ENCODE results near the gene COL27A1. TPM values are rescaled to one million over a fixed set of nuclear protein-coding genes. Genes with fewer than 3 reads are reported as not detected.

COL27A1 gene
- total RNA-seq, 1 donor from 2014 or later = 1.3 TPM

DNA sequence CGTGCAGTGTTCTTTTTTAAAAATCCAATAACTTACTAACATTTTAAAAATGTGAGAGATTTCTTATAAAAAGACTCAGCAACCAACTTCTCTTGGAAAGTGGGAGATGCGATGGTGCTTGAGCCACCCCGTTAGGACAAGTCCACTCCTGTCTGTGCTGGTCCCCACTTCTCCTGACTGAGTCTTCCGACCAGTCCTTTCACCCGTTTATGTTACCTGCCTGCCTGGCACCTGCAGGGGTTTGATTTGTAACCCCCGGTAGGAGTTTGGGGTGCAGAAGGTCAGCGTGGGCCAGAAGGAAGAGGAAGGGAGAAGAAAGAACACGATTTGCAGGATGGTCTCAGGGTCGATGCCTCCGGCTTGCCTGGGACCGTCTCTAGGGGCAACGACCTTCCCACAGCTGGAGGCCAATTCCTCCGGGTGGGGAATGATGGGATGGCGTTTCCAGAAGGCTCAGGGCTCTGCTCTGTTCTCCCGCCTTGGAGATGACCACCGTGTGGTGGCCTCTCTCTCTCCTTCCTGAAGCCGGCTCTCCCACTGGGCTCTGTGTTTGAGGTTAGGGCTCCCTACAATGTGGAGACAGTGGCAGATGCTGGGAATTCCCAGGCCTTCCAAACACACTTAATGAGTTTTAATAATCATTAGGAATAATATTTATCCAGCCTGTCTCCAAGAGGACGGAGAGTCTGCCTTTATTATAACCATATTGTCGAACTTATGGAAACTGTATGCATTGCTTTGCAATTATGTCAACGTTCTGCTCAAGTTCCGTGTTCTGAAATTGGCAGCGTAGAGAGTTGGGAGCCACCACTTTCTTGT lies 14.8 kb downstream of the COL27A1 start:
- Histone ChIP-seq H3K27me3 (ENCODE audit: control insufficient read depth, insufficient read depth, low read length) (no peaks in the 10 kb centered on the region), H3K4me3 (ENCODE audit: low read depth, low read length) (no peak overlapping the region), H3K36me3 (ENCODE audit: control insufficient read depth, insufficient read depth, low read length) (peaks cover 8% of the 10 kb centered on the region)
- DNase-seq (ENCODE audit: low read depth) (no peak), FAIRE-seq (peak; percentile 36)
- TF ChIP-seq CTCF (IDR thresholded peaks at IDR 0.05; ENCODE audit: insufficient read depth, low read length, severe bottlenecking) = no peak

DNA sequence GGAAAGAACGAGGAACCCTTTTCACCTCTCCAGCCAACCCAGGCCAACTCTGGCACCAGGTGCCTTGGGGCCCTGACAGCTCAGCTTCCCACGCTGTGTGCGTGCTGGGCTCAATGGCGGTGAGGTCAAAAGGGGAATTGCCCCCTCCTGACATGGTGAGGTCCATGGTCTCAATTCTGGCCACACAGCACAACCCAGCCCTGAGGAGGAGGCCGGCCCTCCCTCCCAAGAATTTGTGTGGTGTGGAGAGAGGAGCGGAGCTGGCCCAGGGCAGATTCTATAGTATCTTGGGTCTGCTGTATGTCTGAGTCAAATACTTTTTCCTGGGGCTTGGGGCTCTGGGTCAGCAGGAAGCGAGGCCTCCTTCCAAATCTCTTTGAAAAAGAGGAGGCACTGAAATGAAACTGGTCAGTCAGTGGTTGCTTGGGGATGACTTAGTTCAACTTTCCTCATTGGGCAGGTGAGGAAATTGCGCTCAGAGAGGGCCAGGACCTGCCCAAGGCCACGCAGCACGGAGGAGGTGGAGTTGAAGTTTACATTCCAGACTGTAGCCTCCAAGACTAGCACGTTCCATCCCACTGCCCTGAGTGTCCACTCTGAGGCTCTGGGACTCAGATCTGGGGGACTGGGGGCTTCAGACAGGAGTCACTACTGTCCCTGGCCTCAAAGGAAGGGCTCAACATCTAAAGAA lies 15.6 kb downstream of the COL27A1 start:
- Histone ChIP-seq H3K36me3 (ENCODE audit: control insufficient read depth, insufficient read depth, low read length) (peaks cover 8% of the 10 kb centered on the region), H3K27me3 (ENCODE audit: control insufficient read depth, insufficient read depth, low read length) (no peaks in the 10 kb centered on the region), H3K4me3 (ENCODE audit: low read depth, low read length) (no peak overlapping the region)
- no peak for TF ChIP-seq CTCF (IDR thresholded peaks at IDR 0.05; ENCODE audit: insufficient read depth, low read length, severe bottlenecking)
- FAIRE-seq = no peak
- no peak for DNase-seq (ENCODE audit: low read depth)

- Histone ChIP-seq H3K36me3 (ENCODE audit: control insufficient read depth, insufficient read depth, low read length) (peaks cover 8% of the 10 kb centered on the region), H3K4me3 (ENCODE audit: low read depth, low read length) (no peak overlapping the region), H3K27me3 (ENCODE audit: control insufficient read depth, insufficient read depth, low read length) (no peaks in the 10 kb centered on the region)
- no peak for DNase-seq (ENCODE audit: low read depth)
- FAIRE-seq = no peak
- TF ChIP-seq CTCF (IDR thresholded peaks at IDR 0.05; ENCODE audit: insufficient read depth, low read length, severe bottlenecking) = no peak
Observed at GRCh38 chr9:114171500-114171899, 16.2 kb downstream of the COL27A1 start.

- TF ChIP-seq CTCF (IDR thresholded peaks at IDR 0.05; ENCODE audit: insufficient read depth, low read length, severe bottlenecking) = no peak
- Histone ChIP-seq H3K36me3 (ENCODE audit: control insufficient read depth, insufficient read depth, low read length) (peaks cover 4% of the 10 kb centered on the region), H3K4me3 (ENCODE audit: low read depth, low read length) (no peak overlapping the region), H3K27me3 (ENCODE audit: control insufficient read depth, insufficient read depth, low read length) (no peaks in the 10 kb centered on the region)
- DNase-seq (ENCODE audit: low read depth) (peak; percentile 69), FAIRE-seq (no peak)
Observed at GRCh38 chr9:114172981-114173833, 17.9 kb downstream of the COL27A1 start.

DNA sequence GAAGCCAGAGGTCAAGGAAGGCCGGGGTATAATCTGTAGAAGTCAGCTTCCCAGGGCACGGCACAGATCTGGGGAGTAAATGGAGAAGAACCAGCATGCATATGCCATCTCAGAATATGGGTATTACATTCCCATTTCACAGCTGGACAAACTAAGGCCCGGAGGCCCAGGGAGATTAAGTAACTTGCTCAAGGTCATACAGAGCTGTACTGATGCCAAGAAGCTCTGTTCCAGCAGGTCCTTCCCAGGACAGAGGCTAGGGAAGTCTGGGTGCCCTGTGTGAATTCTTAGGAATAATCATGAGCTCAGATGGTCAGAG lies 19.2 kb downstream of the COL27A1 start:
- Histone ChIP-seq H3K36me3 (ENCODE audit: control insufficient read depth, insufficient read depth, low read length) (peaks cover 2% of the 10 kb centered on the region), H3K27me3 (ENCODE audit: control insufficient read depth, insufficient read depth, low read length) (no peaks in the 10 kb centered on the region), H3K4me3 (ENCODE audit: low read depth, low read length) (no peak overlapping the region)
- DNase-seq (ENCODE audit: low read depth) (no peak), FAIRE-seq (peak; percentile 40)
- TF ChIP-seq CTCF (IDR thresholded peaks at IDR 0.05; ENCODE audit: insufficient read depth, low read length, severe bottlenecking) = no peak
